B cell (primary cell): Measurements from ENCODE around the gene TMEM214. TPM values are rescaled to one million over a fixed set of nuclear protein-coding genes. Genes with fewer than 3 reads are reported as not detected.

Experiments
- ATAC-seq: fragments of 200-7000 bp; cut with Tn5 transposase; one replicate; pipeline ENCODE4 v1.10.0; 2021; ENCODE audit warnings: low read depth, mild to moderate bottlenecking, moderate number of reproducible peaks, moderate library complexity
- CTCF ChIA-PET: fragments of 350-600 bp; sonication (Branson Sonifier 250); formaldehyde crosslinking; loops from one replicate; lab custom pipeline; 2021; ENCODE audit warnings: antibody characterized with exemption, inconsistent platforms; lab: Charles Lee
- POLR2A ChIA-PET: fragments of 350-600 bp; sonication (Branson Sonifier 250); formaldehyde crosslinking; loops from one replicate; lab custom pipeline; 2021; ENCODE audit warnings: antibody characterized with exemption; lab: Charles Lee
- DNase-seq: peaks from one replicate; pipeline ENCODE4 v3.0.0; 2013
- H2AFZ ChIP-seq: 2 replicates; pipeline ENCODE4 v1.6.1; 2012; ENCODE audit warnings: mild to moderate bottlenecking, low read depth, low read length; ENCODE audit not compliant: insufficient read depth, poor library complexity, severe bottlenecking
- H3K27ac ChIP-seq, 2 donors: 1 replicate in 1 of 2; 2 replicates in 1 of 2; pipeline ENCODE4 v1.5.1; 2012 to 2013; ENCODE audit warnings: low read length in 2 of 2, mild to moderate bottlenecking in 2 of 2, moderate library complexity in 1 of 2
- H3K27me3 ChIP-seq, 4 experiments: fragments of 200-600 bp in 1 of 4; sonication (generic) in 1 of 4; replicated peaks in 1 of 4; 1 replicate in 2 of 4; 2 replicates in 2 of 4; pipeline versions ENCODE4 v1.6.1 to v1.7.0; 2013 to 2016; ENCODE audit warnings: low read length in 3 of 4, mild to moderate bottlenecking in 2 of 4, mixed read lengths in 1 of 4, moderate library complexity in 1 of 4; ENCODE audit not compliant: insufficient read depth in 4 of 4, control insufficient read depth in 3 of 4; ENCODE audit errors: control extremely low read depth in 1 of 4
- H3K36me3 ChIP-seq, 2 experiments: replicated peaks in 1 of 2; 1 replicate in 1 of 2; 2 replicates in 1 of 2; pipeline versions ENCODE4 v1.6.1 to v1.7.1; 2013; ENCODE audit warnings: low read length in 1 of 2; ENCODE audit not compliant: insufficient read depth in 2 of 2, control insufficient read depth in 1 of 2; ENCODE audit errors: control extremely low read depth in 1 of 2, extremely low read depth in 1 of 2
- H3K4me1 ChIP-seq, 2 donors: fragments of 200-600 bp in 1 of 2; sonication (generic) in 1 of 2; 1 replicate in 1 of 2; 2 replicates in 1 of 2; pipeline versions ENCODE4 v1.5.1 to v1.6.1; 2013 to 2017; ENCODE audit warnings: low read length in 2 of 2; ENCODE audit not compliant: control insufficient read depth in 2 of 2, insufficient read depth in 2 of 2
- H3K4me2 ChIP-seq: replicated peaks from 2 replicates; pipeline ENCODE3; 2012; ENCODE audit warnings: mild to moderate bottlenecking, low read depth, low read length; ENCODE audit not compliant: poor library complexity, severe bottlenecking
- H3K4me3 ChIP-seq, 5 experiments: fragments of 200-600 bp in 1 of 5; sonication (generic) in 1 of 5; 1 replicate in 3 of 5; 2 replicates in 2 of 5; pipeline versions ENCODE4 v1.5.1 to v1.7.0; 2011 to 2016; ENCODE audit warnings: low read length in 4 of 5, mild to moderate bottlenecking in 4 of 5, low read depth in 2 of 5, control low read depth in 1 of 5, moderate library complexity in 1 of 5; ENCODE audit not compliant: insufficient read depth in 1 of 5; ENCODE audit errors: control extremely low read depth in 1 of 5, extremely low read depth in 1 of 5
- H3K79me2 ChIP-seq: fragments of 200-600 bp; sonication (generic); one replicate; pipeline ENCODE4 v1.6.0; 2016; ENCODE audit warnings: low read length; ENCODE audit not compliant: control insufficient read depth, insufficient read depth
- H3K9ac ChIP-seq: fragments of 200-600 bp; sonication (generic); 2 replicates; pipeline ENCODE4 v1.6.1; 2017; ENCODE audit warnings: mild to moderate bottlenecking, low read length, moderate library complexity
- H3K9me3 ChIP-seq, 3 donors: one replicate each; pipeline versions ENCODE4 v1.6.1 to v1.7.1; 2013; ENCODE audit warnings: low read length in 2 of 3; ENCODE audit not compliant: control insufficient read depth in 2 of 3, insufficient read depth in 1 of 3; ENCODE audit errors: control extremely low read depth in 1 of 3
- H4K20me1 ChIP-seq: 2 replicates; pipeline ENCODE4 v1.6.0; 2012; ENCODE audit warnings: mild to moderate bottlenecking, low read length; ENCODE audit not compliant: insufficient read depth, control insufficient read depth, poor library complexity, severe bottlenecking
- H3K27ac Mint-ChIP-seq: one replicate; pipeline ENCODE4 v1.8.0; 2021; ENCODE audit warnings: mixed read lengths
- H3K27me3 Mint-ChIP-seq: one replicate; pipeline ENCODE4 v1.8.0; 2021; ENCODE audit warnings: mixed read lengths
- H3K4me1 Mint-ChIP-seq: one replicate; pipeline ENCODE4 v1.8.0; 2021; ENCODE audit warnings: mixed read lengths
- H3K4me3 Mint-ChIP-seq: one replicate; pipeline ENCODE4 v1.8.0; 2021; ENCODE audit warnings: mixed read lengths
- H3K9me3 Mint-ChIP-seq: one replicate; pipeline ENCODE4 v1.8.0; 2022; ENCODE audit warnings: mixed read lengths; ENCODE audit not compliant: insufficient read depth
- CTCF ChIP-seq: fragments of 200-600 bp; IDR thresholded peaks from one replicate; pipeline ENCODE4 v1.8.0; 2022; ENCODE audit warnings: antibody characterized with exemption, mild to moderate bottlenecking
- EZH2 ChIP-seq: IDR thresholded peaks from 2 replicates; pipeline ENCODE4 v1.6.1; 2012; ENCODE audit warnings: borderline replicate concordance, low read depth, mild to moderate bottlenecking, moderate library complexity, low read length; ENCODE audit not compliant: insufficient read depth, poor library complexity, severe bottlenecking
- WGBS: methylation state at CpG from one replicate; pipeline ENCODE4 v1.1.5; 2013; ENCODE audit warnings: missing lambda C conversion rate; ENCODE audit not compliant: insufficient coverage; 5-methylcytosine and 5-hydroxymethylcytosine counted together
- intact Hi-C: fragments of 100-400 bp; cut with micrococcal nuclease; formaldehyde crosslinking; loops from one replicate; pipeline ENCODE4 v1.10.0; 2022
- polyA plus RNA-seq: library from polyadenylated mRNA; depleted of rRNA; stranded (reverse); fragments of >200 nt; gene quantifications from 2 replicates; pipeline ENCODE4 v1.2.3, GENCODE V29; 2012
- total RNA-seq, 2 donors: library from RNA; stranded (reverse); fragments of 120-200 nt in 1 of 2; gene quantifications; 1 replicate in 1 of 2; 2 replicates in 1 of 2; pipeline versions ENCODE4 v1.2.3 to v1.2.4, GENCODE V29; 2013 to 2022

Gene TMEM214
- total and polyA plus RNA-seq, 2 donors (not counting 1 experiment from before 2014, with no cell fraction given), result 80.1 to 91.1 TPM

- TF ChIP-seq CTCF (no peak), EZH2 (no peak)
- no peaks in the 10 kb centered on the region for H3K9me3 ChIP-seq
- Mint-ChIP-seq H3K9me3 (no peaks in the 10 kb centered on the region), H3K27me3 (no peaks in the 10 kb centered on the region), H3K4me3 (no peak overlapping the region), H3K27ac (peak overlapping the region; percentile 21), H3K4me1 (peaks cover 48% of the 10 kb centered on the region)
- H3K27ac ChIP-seq, result no peak overlapping the region
- ATAC-seq (no peak), DNase-seq (no peak)
- peaks cover 0 to 11% (median 4%) of the 10 kb centered on the region in 4 experiments for H3K27me3 ChIP-seq
- WGBS, result 100% methylated on average over 4 of the region's 4 CpGs
- no peak overlapping the region for H3K9ac ChIP-seq
- ChIA-PET POLR2A (no interaction called here), CTCF (no interaction called here)
- H3K36me3 ChIP-seq, result no peaks in the 10 kb centered on the region
- H2AFZ ChIP-seq, result no peak overlapping the region
- no peaks in the 10 kb centered on the region for H3K79me2 ChIP-seq
- intact Hi-C loops, result no loop called here
- peaks cover 27 to 36% of the 10 kb centered on the region in 2 donors for H3K4me1 ChIP-seq
- no peaks in the 10 kb centered on the region for H4K20me1 ChIP-seq
- no peak overlapping the region for H3K4me3 ChIP-seq
- H3K4me2 ChIP-seq, result no peak overlapping the region
Measured at GRCh38 chr2:27076323-27076722, 43.6 kb downstream of the TMEM214 start.

- H3K4me3 ChIP-seq, result no peak overlapping the region
- CTCF ChIA-PET, result interaction anchor here (0.5 kb wide), 1 partner anchor 64 kb away, joined by 3 read pairs; no protein-coding TSS in a partner anchor
- DNase-seq (no peak), ATAC-seq (no peak)
- Mint-ChIP-seq H3K27me3 (no peaks in the 10 kb centered on the region), H3K4me1 (peaks cover 50% of the 10 kb centered on the region), H3K27ac (peak overlapping the region; percentile 41), H3K9me3 (no peaks in the 10 kb centered on the region), H3K4me3 (no peak overlapping the region)
- H3K36me3 ChIP-seq, result no peaks in the 10 kb centered on the region
- H4K20me1 ChIP-seq, result no peaks in the 10 kb centered on the region
- H3K4me2 ChIP-seq, result no peak overlapping the region
- H2AFZ ChIP-seq, result no peak overlapping the region
- H3K27ac ChIP-seq, result no peak overlapping the region
- no peak for TF ChIP-seq EZH2
- no peak for TF ChIP-seq CTCF
- WGBS, result 67% methylated on average over 7 of the region's 7 CpGs
- H3K27me3 ChIP-seq, result peaks cover 0 to 11% (median 4%) of the 10 kb centered on the region in 4 experiments
- no peaks in the 10 kb centered on the region for H3K79me2 ChIP-seq
- no peak overlapping the region for H3K9ac ChIP-seq
- POLR2A ChIA-PET, result no interaction called here
- H3K4me1 ChIP-seq, result peaks cover 30 to 41% of the 10 kb centered on the region in 2 donors
- H3K9me3 ChIP-seq, result no peaks in the 10 kb centered on the region
- intact Hi-C loops, result no loop called here
Measured at GRCh38 chr2:27077231-27077630, 44.5 kb downstream of the TMEM214 start.
